Eye (tissue), 1 donor: Measurements from ENCODE around the gene DOCK9.
"Not testable (repeated sequence)": the region's sequence is repeated elsewhere in the genome, so short reads cannot be mapped to it uniquely, and the experiment has no call there.

ENCODE experiments used
- DNase-seq: peaks from one replicate; pipeline ENCODE4 v3.0.0-alpha.2; 2015

The DOCK9 gene

GRCh38 chr13:98761986-98762616, 215.8 kb downstream of the DOCK9 start:
- DNase-seq, result no peak

GRCh38 chr13:98761126-98761985, 216.5 kb downstream of the DOCK9 start:
- no peak for DNase-seq

GRCh38 chr13:98755729-98756128, 222.1 kb downstream of the DOCK9 start:
- no peak for DNase-seq

GRCh38 chr13:98755116-98755515, 222.7 kb downstream of the DOCK9 start:
- DNase-seq, result no peak

GRCh38 chr13:98754468-98754867, 223.4 kb downstream of the DOCK9 start:
- DNase-seq, result not testable (repeated sequence)

- DNase-seq, result peak; percentile 15
Measured at GRCh38 chr13:98752467-98753290, 225.2 kb downstream of the DOCK9 start, which contains the start of gene SLC15A1. SLC15A1 (minus strand) TSS chr13:98752672; CDS start chr13:98752598, 74 bp downstream.

GRCh38 chr13:98751861-98752466, 225.9 kb downstream of the DOCK9 start:
- peak; percentile 50 for DNase-seq

- DNase-seq, result peak; percentile 9
Measured at GRCh38 chr13:98751367-98751782, 226.5 kb downstream of the DOCK9 start.

- DNase-seq, result no peak
Measured at GRCh38 chr13:98749501-98749900, 228.4 kb downstream of the DOCK9 start.

- no peak for DNase-seq
Measured at GRCh38 chr13:98746968-98747367, 230.9 kb downstream of the DOCK9 start.
